Stimulated activated CD4-positive, alpha-beta T cell treated with anti-CD3 and anti-CD28 coated beads, Interleukin-1b, Interleukin-23, amount 100 ng/mL, for 1 hour (primary cell): Measurements from ENCODE around the gene SLC44A3.
A peak's percentile ranks its signal among the peaks of the same experiment; 100 is the strongest.
"Not testable (repeated sequence)": the region's sequence is repeated elsewhere in the genome, so short reads cannot be mapped to it uniquely, and the experiment has no call there.

ENCODE experiments used
- DNase-seq, 2 donors: peaks; one replicate each; pipeline ENCODE4 v3.0.0-alpha.2; 2020; ENCODE audit warnings: low read depth in 2 of 2

Gene SLC44A3

GRCh38 chr1:94836891-94837290 is 16.7 kb downstream of the SLC44A3 start:
- DNase-seq, result no peak

- DNase-seq, result not testable (repeated sequence)
Measured at GRCh38 chr1:94840381-94840780, 20.2 kb downstream of the SLC44A3 start.

GRCh38 chr1:94840808-94841207 is 20.7 kb downstream of the SLC44A3 start:
- no peak for DNase-seq

GRCh38 chr1:94843430-94843829 is 23.3 kb downstream of the SLC44A3 start:
- DNase-seq, result no peak

- no peak for DNase-seq
Measured at GRCh38 chr1:94843846-94844245, 23.7 kb downstream of the SLC44A3 start.

- DNase-seq, result no peak
Measured at GRCh38 chr1:94846308-94846707, 26.2 kb downstream of the SLC44A3 start.

- DNase-seq, result no peak
Measured at GRCh38 chr1:94851571-94851970, 31.4 kb downstream of the SLC44A3 start.

- no peak for DNase-seq
Measured at GRCh38 chr1:94852788-94853187, 32.6 kb downstream of the SLC44A3 start.

GRCh38 chr1:94854458-94855306 is 34.5 kb downstream of the SLC44A3 start:
- DNase-seq, result peak; percentile 33 to 42

GRCh38 chr1:94855307-94855700 is 35.1 kb downstream of the SLC44A3 start:
- no peak for DNase-seq

GRCh38 chr1:94856004-94856403 is 35.8 kb downstream of the SLC44A3 start:
- DNase-seq, result no peak

GRCh38 chr1:94856868-94857267 is 36.7 kb downstream of the SLC44A3 start:
- no peak for DNase-seq

- DNase-seq, result no peak
Measured at GRCh38 chr1:94858276-94858675, 38.1 kb downstream of the SLC44A3 start.

- DNase-seq, result no peak
Measured at GRCh38 chr1:94859174-94859573, 39.0 kb downstream of the SLC44A3 start.

- no peak for DNase-seq
Measured at GRCh38 chr1:94862718-94863117, 42.6 kb downstream of the SLC44A3 start.

GRCh38 chr1:94863297-94863911 is 43.2 kb downstream of the SLC44A3 start:
- no peak for DNase-seq

GRCh38 chr1:94863919-94864318 is 43.8 kb downstream of the SLC44A3 start:
- DNase-seq, result no peak

GRCh38 chr1:94864821-94865220 is 44.7 kb downstream of the SLC44A3 start:
- no peak for DNase-seq

GRCh38 chr1:94865360-94865759 is 45.2 kb downstream of the SLC44A3 start:
- DNase-seq, result no peak

GRCh38 chr1:94866164-94866807 is 46.1 kb downstream of the SLC44A3 start:
- no peak for DNase-seq

- no peak for DNase-seq
Measured at GRCh38 chr1:94871031-94871430, 50.9 kb downstream of the SLC44A3 start.

GRCh38 chr1:94872771-94873495 is 52.8 kb downstream of the SLC44A3 start:
- DNase-seq, result no peak
